HG03460 (cell line): ENCODE data around the gene PAQR6.

Experiments
- ATAC-seq: cut with Tn5 transposase; IDR thresholded peaks from one replicate; pipeline ENCODE4 v1.9.1; 2021; ENCODE audit not compliant: unreplicated experiment

The PAQR6 gene

DNA sequence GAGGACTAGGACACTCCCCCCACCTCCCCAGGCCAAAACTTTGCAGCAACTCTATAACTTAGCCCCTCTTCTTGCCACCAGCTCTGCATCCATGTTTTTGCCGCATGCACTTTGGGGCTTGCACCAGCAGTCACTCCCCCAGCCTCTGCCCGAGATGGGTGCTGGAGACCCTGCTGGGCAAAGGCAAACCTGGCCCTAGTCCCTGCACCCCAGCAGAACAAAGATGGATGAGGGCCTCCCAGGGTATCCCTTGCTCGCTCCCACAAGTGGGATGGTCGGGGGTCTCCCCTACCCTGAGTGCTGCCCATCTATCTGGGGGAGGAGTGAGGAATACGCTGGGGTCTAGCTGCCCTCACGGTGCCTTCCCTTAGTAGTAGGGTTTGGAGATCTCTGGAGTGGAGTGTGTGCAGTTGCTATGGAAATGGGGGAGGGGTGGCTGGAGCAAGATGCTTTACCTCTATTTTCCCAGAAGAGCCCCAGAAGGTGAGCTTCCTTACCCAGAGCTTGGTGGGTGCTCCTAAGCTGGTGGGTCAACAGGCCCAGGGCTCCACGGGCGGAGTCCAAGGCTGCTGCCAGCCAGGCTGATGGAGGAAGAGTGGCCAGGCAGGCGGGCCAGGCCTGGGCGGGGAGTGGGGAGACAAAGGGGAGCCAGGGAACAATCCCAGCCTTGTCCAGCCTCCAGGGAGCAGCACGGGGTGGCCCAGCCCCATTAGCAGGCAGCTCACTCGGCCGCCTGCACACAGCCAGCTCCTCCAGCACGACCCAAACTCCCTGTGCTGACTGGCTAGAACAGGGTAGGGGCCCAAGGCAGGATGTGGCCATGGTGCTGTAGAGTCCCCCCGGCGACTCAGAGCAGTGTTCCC is at the start of gene PAQR6:
PAQR6 (minus strand) TSS at position 597 of the 863 bp plus-strand sequence. CDS start 1,325 bp downstream, outside the sequence.
- no peak for ATAC-seq

GRCh38 chr1:156295391-156295947 is 47.6 kb upstream of the PAQR6 start, which contains the start of gene GLMP:
Gene GLMP (minus strand): TSS chr1:156295679. CDS start chr1:156295645, 34 bp downstream.
- ATAC-seq: no peak

DNA sequence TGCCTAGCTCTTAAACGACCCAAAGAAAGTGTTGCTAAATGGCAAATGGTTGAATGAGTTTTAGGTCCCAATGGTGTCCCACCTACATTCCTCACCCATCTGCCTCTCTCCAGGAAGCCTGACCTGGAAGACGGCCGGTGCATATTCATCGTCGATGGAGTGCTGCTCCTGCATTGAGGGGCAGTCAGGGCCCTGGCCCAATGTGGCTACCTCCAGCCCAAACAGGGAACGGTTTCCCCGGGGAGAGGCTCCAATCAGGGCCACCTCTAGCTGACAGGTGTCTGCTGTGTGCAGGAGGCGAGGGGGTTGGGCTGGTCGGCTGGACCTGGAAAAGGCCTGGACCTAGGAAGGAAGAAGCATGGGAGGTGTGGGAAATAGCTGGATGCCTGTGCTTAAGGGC is 46.0 kb upstream of the PAQR6 start:
- ATAC-seq: no peak

- no peak for ATAC-seq
Measured at GRCh38 chr1:156293098-156293434, 45.2 kb upstream of the PAQR6 start.

DNA sequence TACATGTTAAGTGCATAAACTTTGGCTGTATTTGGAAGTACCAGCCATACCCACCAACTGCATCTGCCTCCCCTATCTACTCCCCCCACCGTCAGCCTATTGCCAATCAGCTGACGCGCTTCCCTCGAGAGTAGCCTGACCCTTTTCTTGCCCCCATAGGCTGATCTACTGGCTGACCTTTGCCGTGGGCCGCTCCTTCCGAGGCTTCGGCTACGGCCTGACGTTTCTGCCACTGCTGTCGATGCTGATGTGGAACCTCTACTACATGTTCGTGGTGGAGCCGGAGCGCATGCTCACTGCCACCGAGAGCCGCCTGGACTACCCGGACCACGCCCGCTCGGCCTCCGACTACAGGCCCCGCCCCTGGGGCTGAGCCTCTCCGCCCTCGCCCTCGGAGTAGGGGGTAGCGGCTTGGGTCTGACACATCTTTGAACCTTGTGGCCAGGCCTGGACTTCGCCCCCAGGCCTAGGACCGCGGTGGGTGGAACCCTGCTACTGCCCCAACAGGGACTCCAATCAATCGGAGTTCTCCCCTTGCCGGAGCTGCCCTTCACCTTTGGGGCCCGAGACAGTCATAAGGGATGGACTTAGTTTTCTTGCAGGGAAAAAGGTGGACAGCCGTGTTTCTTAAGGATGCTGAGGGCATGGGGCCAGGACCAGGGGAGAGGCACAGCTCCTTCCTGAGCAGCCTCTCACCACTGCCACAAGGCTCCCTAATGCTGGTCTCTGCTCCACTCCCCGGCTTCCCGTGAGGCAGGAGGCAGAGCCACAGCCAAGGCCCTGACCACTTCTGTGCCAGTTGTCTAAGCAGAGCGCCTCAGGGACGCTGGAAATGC is 43.6 kb upstream of the PAQR6 start:
- ATAC-seq: no peak

GRCh38 chr1:156289857-156290256 is 42.0 kb upstream of the PAQR6 start:
- ATAC-seq: no peak

- no peak for ATAC-seq
Measured at GRCh38 chr1:156286061-156286460, 38.2 kb upstream of the PAQR6 start.

DNA sequence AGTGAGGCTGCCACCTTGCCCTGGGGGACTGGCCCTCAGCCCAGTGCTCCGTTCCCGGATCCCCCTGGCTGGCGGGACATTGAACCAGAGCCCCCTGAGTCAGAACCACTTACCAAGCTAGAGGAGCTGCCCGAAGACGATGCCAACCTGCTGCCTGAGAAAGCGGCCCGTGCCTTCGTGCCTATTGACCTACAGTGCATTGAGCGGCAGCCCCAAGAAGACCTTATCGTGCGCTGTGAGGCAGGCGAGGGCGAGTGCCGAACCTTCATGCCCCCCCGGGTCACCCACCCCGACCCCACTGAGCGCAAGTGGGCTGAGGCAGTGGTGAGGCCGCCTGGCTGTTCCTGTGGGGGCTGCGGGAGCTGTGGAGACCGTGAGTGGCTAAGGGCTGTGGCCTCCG is 37.6 kb upstream of the PAQR6 start:
- ATAC-seq: no peak

DNA sequence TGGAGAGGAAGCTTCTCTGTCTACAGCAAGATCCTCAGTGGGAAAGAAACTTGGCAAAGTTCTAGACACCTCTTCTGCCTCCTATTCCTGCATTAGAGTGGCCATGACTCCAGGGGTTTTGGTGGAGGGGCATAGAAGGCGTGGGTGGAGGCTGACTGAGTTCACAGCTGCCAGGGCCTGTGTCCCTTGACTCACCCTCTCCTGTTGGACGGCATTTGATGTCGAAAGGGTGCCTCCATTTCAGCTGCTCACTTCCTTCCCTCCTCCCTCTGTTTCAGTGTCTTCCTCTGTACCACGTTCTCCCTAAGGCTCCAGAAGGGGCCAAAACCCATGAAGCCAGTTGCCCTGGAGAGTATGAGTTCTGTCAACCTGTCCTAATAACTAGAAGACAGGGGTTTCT is 36.9 kb upstream of the PAQR6 start:
- no peak for ATAC-seq

- ATAC-seq: no peak
Measured at GRCh38 chr1:156284112-156284511, 36.3 kb upstream of the PAQR6 start, which contains the start of gene TMEM79. Gene TMEM79 (plus strand): TSS chr1:156284325. CDS start chr1:156285227, 902 bp downstream.

- no peak for ATAC-seq
Measured at GRCh38 chr1:156283521-156283920, 35.7 kb upstream of the PAQR6 start.

DNA sequence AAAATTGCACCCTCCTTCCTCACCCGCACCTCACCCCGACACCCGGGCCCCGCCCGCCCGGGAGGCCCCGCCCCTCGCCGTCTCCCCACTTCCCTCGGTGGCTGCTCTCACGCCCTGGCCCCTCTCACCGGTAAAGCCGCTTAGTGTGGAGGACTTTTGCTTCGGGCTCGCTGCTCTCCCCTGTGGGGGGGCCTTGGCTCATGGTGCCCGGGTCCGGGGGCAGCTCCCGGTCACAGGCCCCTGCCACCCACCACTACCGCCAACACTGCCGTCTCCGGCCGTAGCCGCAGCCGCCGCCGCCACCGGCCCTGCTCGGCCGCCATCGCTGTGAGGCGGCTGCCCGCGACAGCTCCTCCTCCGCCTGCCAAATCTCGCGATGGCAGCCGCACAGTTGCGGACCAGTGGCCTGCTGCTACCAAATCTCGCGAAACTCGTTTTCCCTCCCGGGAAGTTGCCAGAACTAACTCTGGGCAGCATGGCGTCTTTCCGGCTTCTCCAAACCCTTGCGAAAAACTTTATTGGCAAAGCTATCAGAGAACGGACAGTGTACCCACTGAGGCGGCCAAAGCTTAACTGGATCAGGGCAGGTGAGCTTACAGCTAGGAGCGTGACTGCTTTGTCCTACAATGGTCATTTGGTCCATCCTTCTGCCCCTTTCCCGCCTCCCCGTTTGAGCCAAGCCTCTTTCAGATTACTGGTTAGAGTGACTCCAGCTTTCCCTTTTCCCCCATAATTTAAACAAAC is 34.8 kb upstream of the PAQR6 start, which contains the start of gene SMG5:
SMG5 (minus strand) TSS at position 347 of the 744 bp plus-strand sequence; CDS start at position 202, 145 bp downstream.
- peak; percentile 81 for ATAC-seq

GRCh38 chr1:156281693-156282478 is 34.0 kb upstream of the PAQR6 start:
- peak; percentile 6 for ATAC-seq

- no peak for ATAC-seq
Measured at GRCh38 chr1:156281281-156281680, 33.4 kb upstream of the PAQR6 start.

GRCh38 chr1:156279837-156280236 is 32.0 kb upstream of the PAQR6 start:
- no peak for ATAC-seq

GRCh38 chr1:156276966-156277381 is 29.1 kb upstream of the PAQR6 start:
- no peak for ATAC-seq

GRCh38 chr1:156276532-156276931 is 28.7 kb upstream of the PAQR6 start:
- no peak for ATAC-seq

GRCh38 chr1:156270314-156270713 is 22.5 kb upstream of the PAQR6 start:
- ATAC-seq: no peak

- ATAC-seq: no peak
Measured at GRCh38 chr1:156268336-156268735, 20.5 kb upstream of the PAQR6 start.

DNA sequence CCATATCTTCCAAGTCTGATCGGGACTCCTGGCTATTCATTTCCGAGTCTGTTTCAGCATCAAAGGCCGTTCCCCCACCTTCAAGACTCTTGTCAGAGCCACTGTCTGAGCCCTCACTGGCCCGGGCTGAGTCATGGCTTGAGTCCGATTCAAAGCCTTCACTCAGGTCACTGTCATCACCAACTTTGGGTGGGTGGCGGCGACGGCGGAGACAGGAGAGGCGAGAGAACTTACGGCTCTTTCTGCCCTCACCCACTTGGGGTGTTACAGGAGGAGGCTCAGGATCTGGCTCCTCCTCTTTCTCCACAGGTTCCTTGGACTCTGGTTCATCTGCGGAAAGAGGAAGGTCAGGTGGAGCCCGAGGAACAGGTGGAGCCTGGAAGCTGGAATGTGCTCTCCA is 18.2 kb upstream of the PAQR6 start:
- no peak for ATAC-seq
